Thyroid gland (tissue), 4 donors: ENCODE measurements around the gene HAPLN1. TPM values are rescaled to one million over a fixed set of nuclear protein-coding genes. Genes with fewer than 3 reads are reported as not detected.

Source experiments
- DNase-seq, 2 donors: peaks; one replicate each; pipeline ENCODE4 v3.0.0-alpha.2; 2019
- H3K27ac ChIP-seq, 3 donors: fragments of 200-600 bp; sonication (generic); 1 replicate in 2 of 3; 2 replicates in 1 of 3; pipeline ENCODE4 v1.5.1; 2016 to 2019; ENCODE audit warnings: mild to moderate bottlenecking in 1 of 3, moderate library complexity in 1 of 3
- H3K27me3 ChIP-seq: fragments of 200-600 bp; sonication (generic); one replicate; pipeline ENCODE4 v1.5.1; 2019
- H3K36me3 ChIP-seq, 2 donors: fragments of 200-600 bp; sonication (generic); one replicate each; pipeline ENCODE4 v1.5.1; 2016 to 2019
- H3K4me1 ChIP-seq, 2 donors: fragments of 200-600 bp; sonication (generic); one replicate each; pipeline ENCODE4 v1.5.1; 2017 to 2019
- H3K4me3 ChIP-seq, 3 donors: fragments of 200-600 bp; sonication (generic); replicated peaks in 1 of 3; 1 replicate in 2 of 3; 2 replicates in 1 of 3; pipeline ENCODE4 v1.5.1; 2016; ENCODE audit warnings: mild to moderate bottlenecking in 1 of 3
- H3K9me3 ChIP-seq: fragments of 200-600 bp; sonication (generic); one replicate; pipeline ENCODE4 v1.5.1; 2017
- CTCF ChIP-seq, 6 experiments: fragments of 200-600 bp in 3 of 6; fragments of 450-650 bp in 3 of 6; sonication (generic) in 3 of 6; IDR thresholded peaks; one replicate each; pipeline ENCODE4 v1.5.1; 2016 to 2019; ENCODE audit warnings: antibody characterized with exemption in 6 of 6, mild to moderate bottlenecking in 2 of 6, inconsistent platforms in 1 of 6, moderate library complexity in 1 of 6
- POLR2A ChIP-seq, 2 donors: fragments of 450-650 bp; IDR thresholded peaks; one replicate each; pipeline ENCODE4 v1.6.1; 2017; ENCODE audit warnings: antibody characterized with exemption in 2 of 2, mild to moderate bottlenecking in 2 of 2, moderate library complexity in 1 of 2
- WGBS, 2 donors: methylation state at CpG; one replicate each; pipeline ENCODE4 v1.1.5; 2017; 5-methylcytosine and 5-hydroxymethylcytosine counted together
- intact Hi-C: fragments of 100-400 bp; cut with DNase I; formaldehyde crosslinking; loops from one replicate; pipeline ENCODE4 v1.15.1; 2023
- total RNA-seq, 4 donors: library from RNA; depleted of rRNA; stranded (reverse); fragments of >200 nt; gene quantifications; one replicate each; pipeline ENCODE4 v1.2.3, GENCODE V29; 2016

Gene HAPLN1
- total RNA-seq, 4 donors from 2014 or later, result not detected

- intact Hi-C loops, result no loop called here
- no peak for DNase-seq
- no peak overlapping the region for H3K27ac ChIP-seq
- TF ChIP-seq POLR2A (IDR thresholded peaks at IDR 0.05), result no peak
- no peak for TF ChIP-seq CTCF (IDR thresholded peaks at IDR 0.05)
- H3K4me1 ChIP-seq, result peaks cover 0 to 17% of the 10 kb centered on the region in 2 donors
- no peaks in the 10 kb centered on the region for H3K36me3 ChIP-seq
- H3K9me3 ChIP-seq, result no peaks in the 10 kb centered on the region
- H3K4me3 ChIP-seq, result no peak overlapping the region
- WGBS, 2 donors, result 70 to 79% methylated on average over 2 of the region's 2 CpGs
- H3K27me3 ChIP-seq, result no peaks in the 10 kb centered on the region
Measured at GRCh38 chr5:83718936-83719495, 1.6 kb downstream of the HAPLN1 start.

DNA sequence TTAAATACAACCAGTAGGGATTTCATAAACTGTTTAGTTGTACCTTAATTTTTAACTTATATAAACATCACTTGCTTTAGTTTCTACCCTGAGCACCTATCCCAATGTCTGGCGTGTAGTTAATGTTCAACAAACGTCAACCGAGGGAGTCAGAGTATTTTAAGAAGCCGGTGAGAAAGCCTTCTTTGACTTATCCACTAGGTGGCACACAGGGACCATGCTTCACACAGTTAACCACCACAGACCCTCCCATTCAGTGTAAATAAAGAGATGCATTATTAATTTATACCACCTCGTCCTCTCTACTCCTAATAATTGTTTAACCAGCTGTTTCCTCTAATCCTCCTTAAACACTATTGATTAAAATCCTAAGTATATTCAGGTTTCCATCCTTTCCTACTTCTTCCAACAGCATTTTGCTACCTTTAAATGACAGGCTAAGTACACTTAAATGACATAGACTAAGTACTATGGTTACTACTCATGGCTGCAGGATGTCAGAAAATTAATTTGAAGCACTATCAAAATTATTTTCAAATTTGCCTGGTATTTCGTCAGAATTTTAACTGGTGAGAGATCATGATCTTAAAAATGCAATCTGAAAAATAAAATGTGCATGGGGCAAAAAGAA, 2.3 kb downstream of the HAPLN1 start:
- peak; percentile 25 to 28 for DNase-seq

GRCh38 chr5:83715236-83716065, 5.2 kb downstream of the HAPLN1 start:
- H3K27ac ChIP-seq, result no peak overlapping the region
- DNase-seq, result peak in 1 of 2 donors; percentile 23
- intact Hi-C loops, result no loop called here
- no peaks in the 10 kb centered on the region for H3K36me3 ChIP-seq
- no peaks in the 10 kb centered on the region for H3K27me3 ChIP-seq
- no peaks in the 10 kb centered on the region for H3K9me3 ChIP-seq
- H3K4me3 ChIP-seq, result no peak overlapping the region
- 47 to 49% methylated on average over 4 of the region's 4 CpGs for WGBS, 2 donors
- TF ChIP-seq POLR2A (IDR thresholded peaks at IDR 0.05), result no peak
- no peak for TF ChIP-seq CTCF (IDR thresholded peaks at IDR 0.05)
- peaks cover 0 to 6% of the 10 kb centered on the region in 2 donors for H3K4me1 ChIP-seq

More for the DNA sequence above, 2.3 kb downstream of the HAPLN1 start:
- 4 to 6% methylated on average over 6 of the region's 6 CpGs for WGBS, 2 donors
- H3K4me1 ChIP-seq, result peaks cover 0 to 17% of the 10 kb centered on the region in 2 donors
- TF ChIP-seq CTCF (IDR thresholded peaks at IDR 0.05) (peak; percentile 35 to 80 (median 62)), POLR2A (IDR thresholded peaks at IDR 0.05) (no peak)
- H3K27me3 ChIP-seq, result no peaks in the 10 kb centered on the region
- no peak overlapping the region for H3K27ac ChIP-seq
- H3K36me3 ChIP-seq, result no peaks in the 10 kb centered on the region
- no peaks in the 10 kb centered on the region for H3K9me3 ChIP-seq
- intact Hi-C loops, result no loop called here
- H3K4me3 ChIP-seq, result no peak overlapping the region

GRCh38 chr5:83714810-83715209, 5.8 kb downstream of the HAPLN1 start:
- 31 to 41% methylated on average over 1 of the region's 1 CpG for WGBS, 2 donors
- Histone ChIP-seq H3K4me3 (no peak overlapping the region), H3K27ac (no peak overlapping the region), H3K36me3 (no peaks in the 10 kb centered on the region), H3K9me3 (no peaks in the 10 kb centered on the region), H3K27me3 (no peaks in the 10 kb centered on the region), H3K4me1 (peaks cover 0 to 6% of the 10 kb centered on the region in 2 donors)
- DNase-seq, result peak; percentile 7 to 20
- TF ChIP-seq POLR2A (IDR thresholded peaks at IDR 0.05) (no peak), CTCF (IDR thresholded peaks at IDR 0.05) (no peak)
- intact Hi-C loops, result no loop called here
